H54 (cell line): ENCODE measurements around the gene AGAP3.

Experiments used
- DNase-seq: peaks from one replicate; pipeline ENCODE4 v3.0.0; 2011; ENCODE audit warnings: low spot score, mixed read lengths; ENCODE audit not compliant: insufficient read length
- FAIRE-seq: peaks from 3 replicates; lab custom pipeline; 2011; peaks lifted over from hg19 to GRCh38; lab: Jason Lieb, UNC
- POLR2A ChIP-seq: IDR thresholded peaks from 2 replicates; pipeline ENCODE4 v1.6.1; 2011; ENCODE audit warnings: low read depth, mild to moderate bottlenecking, low read length

The AGAP3 gene

GRCh38 chr7:151061213-151062110 lies 24.8 kb upstream of the AGAP3 start:
- TF ChIP-seq POLR2A: peak; percentile 38
- FAIRE-seq (no peak), DNase-seq (no peak)

GRCh38 chr7:151062111-151062398 lies 24.2 kb upstream of the AGAP3 start:
- DNase-seq (no peak), FAIRE-seq (no peak)
- TF ChIP-seq POLR2A: no peak

- FAIRE-seq (no peak), DNase-seq (peak; percentile 57)
- TF ChIP-seq POLR2A: no peak
Measured at GRCh38 chr7:151062399-151063211, 23.7 kb upstream of the AGAP3 start.

DNA sequence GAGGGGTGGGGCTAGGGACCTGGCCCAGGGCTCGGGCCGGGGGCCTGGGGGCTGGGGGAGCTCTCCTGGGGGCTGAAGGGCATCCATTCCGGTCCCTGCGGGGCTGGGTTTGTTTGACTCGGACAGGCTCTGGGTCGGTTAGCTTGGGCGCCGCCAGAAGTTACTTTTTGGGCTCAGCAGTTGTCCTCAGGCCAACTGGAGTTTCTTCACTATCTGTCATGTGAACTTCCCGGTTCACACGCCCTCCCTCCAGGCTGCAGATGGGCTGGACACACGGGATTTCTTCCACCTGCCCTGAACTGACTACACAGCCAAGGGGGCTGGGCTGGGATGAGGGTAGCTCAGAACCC lies 23.1 kb upstream of the AGAP3 start:
- DNase-seq (no peak), FAIRE-seq (no peak)
- TF ChIP-seq POLR2A: no peak

GRCh38 chr7:151064454-151064853 lies 21.8 kb upstream of the AGAP3 start:
- DNase-seq (no peak), FAIRE-seq (no peak)
- TF ChIP-seq POLR2A: no peak

- TF ChIP-seq POLR2A: no peak
- FAIRE-seq: no peak
- no peak for DNase-seq
Measured at GRCh38 chr7:151064993-151065392, 21.3 kb upstream of the AGAP3 start.

DNA sequence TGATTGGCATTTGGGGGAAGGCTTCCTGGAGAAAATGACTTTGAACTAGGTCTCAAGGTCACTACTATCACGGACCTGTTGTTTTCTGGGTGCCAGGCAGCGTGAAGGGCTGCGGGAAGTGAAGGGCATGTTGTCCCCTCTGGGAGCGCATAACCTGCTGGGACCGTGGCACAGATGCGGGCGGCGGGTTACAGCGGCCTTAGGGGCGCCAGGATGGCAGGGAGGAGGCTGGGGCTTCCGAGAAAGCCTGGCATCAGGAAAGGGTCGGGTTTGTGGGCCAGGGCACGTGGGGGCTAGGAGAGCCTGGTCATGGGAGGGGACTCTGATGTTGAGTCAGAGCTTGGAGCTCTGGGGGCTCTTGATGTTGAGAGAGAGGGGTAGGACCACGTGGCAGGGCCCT lies 20.8 kb upstream of the AGAP3 start:
- TF ChIP-seq POLR2A: no peak
- DNase-seq (no peak), FAIRE-seq (no peak)

DNA sequence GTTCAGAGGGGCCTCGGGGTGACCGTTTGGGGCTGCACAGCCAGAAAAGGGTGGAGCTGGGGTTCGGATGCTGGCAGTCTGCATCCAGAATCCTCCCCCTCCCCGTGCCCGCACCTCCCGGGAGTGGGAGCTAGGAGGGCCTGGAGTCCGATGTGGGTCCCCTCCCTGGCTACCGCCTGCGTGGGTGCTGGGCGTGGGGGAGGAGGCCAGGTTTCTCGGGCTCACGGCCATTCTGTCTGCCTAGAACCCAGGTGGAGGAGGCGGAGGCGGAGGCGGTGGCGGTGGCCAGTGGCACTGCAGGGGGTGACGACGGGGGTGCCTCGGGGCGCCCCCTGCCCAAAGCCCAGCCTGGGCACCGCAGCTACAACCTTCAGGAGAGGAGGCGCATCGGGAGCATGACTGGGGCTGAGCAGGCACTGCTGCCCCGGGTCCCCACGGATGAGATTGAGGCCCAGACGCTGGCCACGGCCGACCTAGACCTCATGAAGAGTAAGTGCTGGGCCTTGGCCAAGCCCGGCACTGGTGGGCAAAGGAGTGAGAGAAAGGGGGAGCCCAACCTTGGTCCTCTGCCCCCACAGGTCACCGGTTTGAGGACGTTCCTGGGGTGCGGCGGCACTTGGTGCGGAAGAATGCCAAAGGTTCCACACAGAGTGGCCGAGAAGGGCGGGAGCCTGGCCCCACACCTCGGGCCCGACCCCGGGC lies 19.9 kb upstream of the AGAP3 start:
- no peak for FAIRE-seq
- DNase-seq: no peak
- TF ChIP-seq POLR2A: no peak

DNA sequence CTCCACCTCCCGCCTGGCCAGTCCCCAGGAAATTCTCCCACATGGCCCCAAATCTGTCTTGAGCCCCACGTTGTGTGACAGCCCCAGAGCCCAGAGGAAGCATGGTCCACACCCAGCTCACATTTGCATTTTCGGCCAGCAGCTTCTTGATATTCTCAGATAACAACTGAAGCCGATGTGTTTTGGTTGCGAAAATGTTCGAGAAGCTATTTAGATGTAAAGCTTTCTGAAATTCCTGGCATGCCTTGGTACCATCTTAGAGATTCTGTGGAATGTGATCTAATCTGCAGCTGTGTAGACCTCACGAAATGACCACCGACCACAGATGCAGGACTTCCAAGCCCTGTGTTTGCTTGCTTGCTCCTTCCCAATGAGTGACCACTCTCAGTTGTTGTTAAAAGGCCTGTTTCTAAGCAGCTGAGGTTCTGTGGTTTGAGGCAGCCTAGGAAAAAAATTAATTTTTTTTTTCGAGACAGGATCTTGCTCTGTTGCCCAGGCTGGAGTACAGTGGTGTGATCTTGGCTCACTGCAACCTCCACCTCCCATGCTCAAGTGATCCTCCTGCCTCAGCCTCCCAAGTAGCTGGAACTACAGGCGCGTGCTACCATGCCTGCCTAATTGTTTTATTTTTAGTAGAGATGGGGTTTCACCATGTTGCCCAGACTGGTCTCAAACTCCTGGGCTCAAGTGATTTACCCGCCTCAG lies 18.1 kb upstream of the AGAP3 start:
- TF ChIP-seq POLR2A: no peak
- no peak for FAIRE-seq
- no peak for DNase-seq

- no peak for TF ChIP-seq POLR2A
- FAIRE-seq (no peak), DNase-seq (no peak)
Measured at GRCh38 chr7:151069841-151070573, 16.3 kb upstream of the AGAP3 start.

DNA sequence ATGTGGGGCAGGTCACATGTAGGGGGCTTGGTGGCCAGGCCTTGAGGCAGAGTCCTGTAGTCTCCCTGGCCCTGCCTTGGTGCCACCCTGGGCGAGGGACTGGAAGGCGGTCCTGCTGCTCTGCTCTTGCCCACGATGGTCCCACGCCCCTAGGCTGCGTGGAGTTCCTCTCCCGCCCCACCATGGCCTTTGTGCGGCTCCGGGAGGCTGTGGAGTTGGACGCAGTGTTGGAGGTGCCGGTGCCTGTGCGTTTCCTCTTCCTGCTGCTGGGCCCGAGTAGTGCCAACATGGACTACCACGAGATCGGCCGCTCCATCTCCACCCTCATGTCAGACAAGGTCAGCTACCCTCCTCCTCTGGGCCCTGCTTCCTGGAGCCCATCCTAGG lies 15.7 kb upstream of the AGAP3 start:
- no peak for DNase-seq
- TF ChIP-seq POLR2A: no peak
- no peak for FAIRE-seq

- no peak for FAIRE-seq
Measured at GRCh38 chr7:151071032-151071866, 15.0 kb upstream of the AGAP3 start.

More at GRCh38 chr7:151071032-151071866, 15.0 kb upstream of the AGAP3 start:
- TF ChIP-seq POLR2A: no peak
- no peak for DNase-seq
